ENCODE data around the gene JAKMIP1.
"Not testable (repeated sequence)": the region's sequence is repeated elsewhere in the genome, so short reads cannot be mapped to it uniquely, and the experiment has no call there.

The JAKMIP1 gene

GRCh38 chr4:6143603-6144181 is 56.7 kb downstream of the JAKMIP1 start:
- no peak for DNase-seq (ENCODE audit: low read depth)

- DNase-seq (ENCODE audit: low read depth) = no peak
These were observed 57.3 kb downstream of the JAKMIP1 start for GRCh38 chr4:6142935-6143602.

DNA sequence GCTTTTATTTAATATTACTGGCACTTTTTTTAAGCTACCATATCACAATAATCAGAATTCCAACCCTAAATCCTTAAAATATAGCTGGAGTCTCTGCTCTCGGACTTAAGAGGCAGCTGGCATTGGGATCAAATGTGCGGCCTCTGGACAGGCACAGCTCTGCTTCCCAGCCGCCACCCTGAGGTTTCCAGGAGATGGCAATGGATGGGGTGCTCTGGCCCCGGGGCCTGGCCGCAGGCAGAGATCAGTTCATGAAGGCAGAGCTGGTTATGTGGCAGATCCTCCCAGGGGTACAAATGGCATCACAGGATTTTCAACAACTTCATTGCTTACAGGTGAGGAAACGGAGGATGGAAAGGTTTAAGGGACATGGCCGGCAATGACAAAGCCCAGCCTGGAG is 57.8 kb downstream of the JAKMIP1 start:
- no peak for DNase-seq (ENCODE audit: low read depth)

- DNase-seq (ENCODE audit: low read depth) = no peak
These were observed 58.8 kb downstream of the JAKMIP1 start for GRCh38 chr4:6141554-6141953.

- DNase-seq (ENCODE audit: low read depth) = not testable (repeated sequence)
These were observed 59.3 kb downstream of the JAKMIP1 start for GRCh38 chr4:6141021-6141420.

- DNase-seq (ENCODE audit: low read depth) = no peak
These were observed 62.6 kb downstream of the JAKMIP1 start for GRCh38 chr4:6137747-6138135.

DNA sequence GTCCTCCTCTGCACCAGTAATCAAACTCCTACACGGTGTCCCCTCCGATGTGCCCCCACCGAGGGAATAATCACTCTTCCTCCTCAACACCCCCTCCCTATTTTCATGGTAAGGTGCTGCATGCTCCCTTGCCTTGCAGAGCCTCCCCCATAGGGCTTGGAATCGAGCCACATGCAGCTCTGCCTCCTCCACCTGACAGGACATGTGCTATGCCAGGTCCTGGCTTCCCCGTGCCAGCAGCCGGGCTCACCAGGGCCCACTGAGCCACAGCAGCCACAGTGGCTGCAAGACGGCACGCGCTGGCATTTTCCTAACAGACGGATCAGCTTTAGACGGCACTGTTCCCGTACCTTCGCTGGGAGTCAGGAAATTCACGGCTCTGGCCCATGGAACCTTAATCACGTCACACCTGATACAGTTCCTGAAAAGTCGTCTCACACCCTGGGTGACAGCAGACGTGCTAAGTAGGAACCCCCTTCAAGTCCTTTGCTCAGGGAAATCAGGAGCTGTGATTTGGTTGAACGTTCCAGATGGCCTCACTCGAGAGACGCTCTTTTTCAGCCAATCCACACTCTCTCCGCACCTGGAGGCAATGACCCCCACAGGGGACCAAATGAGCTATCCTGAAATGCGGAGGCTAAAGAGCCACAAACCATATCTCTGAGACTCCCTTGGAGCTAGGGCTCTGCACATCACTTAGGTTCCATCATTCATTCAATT is 63.2 kb downstream of the JAKMIP1 start:
- no peak for DNase-seq (ENCODE audit: low read depth)

DNA sequence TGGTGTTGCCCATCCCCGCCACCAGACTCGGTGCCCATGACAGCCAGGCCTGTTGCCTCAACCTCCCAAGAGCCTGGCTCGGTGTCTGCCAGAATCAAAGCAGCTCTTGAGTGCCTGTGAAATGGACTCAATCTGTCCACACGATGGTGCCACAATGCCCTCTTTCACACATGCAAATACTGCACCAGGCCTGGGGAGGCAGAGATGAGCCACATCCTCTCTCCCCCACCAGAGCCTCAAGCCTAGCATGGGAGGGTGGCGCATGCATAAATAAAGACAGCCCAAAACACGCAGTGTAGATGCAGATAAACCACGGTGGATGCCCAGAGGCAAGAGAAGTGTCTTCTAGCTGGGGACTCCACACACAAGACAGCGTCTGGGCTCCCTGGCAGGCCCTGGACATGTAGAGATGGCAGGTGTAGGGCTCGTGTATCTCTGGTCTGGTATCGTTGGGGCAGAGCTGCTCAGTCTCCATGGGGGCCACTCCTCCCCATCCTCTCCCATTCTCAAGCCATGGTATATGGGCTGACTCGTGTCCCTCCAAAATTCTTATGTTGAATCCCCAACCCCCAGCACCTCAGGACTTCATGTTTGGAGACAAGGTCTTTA is 65.6 kb downstream of the JAKMIP1 start:
- DNase-seq (ENCODE audit: low read depth) = peak; percentile 20

- no peak for DNase-seq (ENCODE audit: low read depth)
These were observed 67.6 kb downstream of the JAKMIP1 start for GRCh38 chr4:6132716-6133115.

GRCh38 chr4:6128221-6128850 is 72.0 kb downstream of the JAKMIP1 start:
- no peak for DNase-seq (ENCODE audit: low read depth)

DNA sequence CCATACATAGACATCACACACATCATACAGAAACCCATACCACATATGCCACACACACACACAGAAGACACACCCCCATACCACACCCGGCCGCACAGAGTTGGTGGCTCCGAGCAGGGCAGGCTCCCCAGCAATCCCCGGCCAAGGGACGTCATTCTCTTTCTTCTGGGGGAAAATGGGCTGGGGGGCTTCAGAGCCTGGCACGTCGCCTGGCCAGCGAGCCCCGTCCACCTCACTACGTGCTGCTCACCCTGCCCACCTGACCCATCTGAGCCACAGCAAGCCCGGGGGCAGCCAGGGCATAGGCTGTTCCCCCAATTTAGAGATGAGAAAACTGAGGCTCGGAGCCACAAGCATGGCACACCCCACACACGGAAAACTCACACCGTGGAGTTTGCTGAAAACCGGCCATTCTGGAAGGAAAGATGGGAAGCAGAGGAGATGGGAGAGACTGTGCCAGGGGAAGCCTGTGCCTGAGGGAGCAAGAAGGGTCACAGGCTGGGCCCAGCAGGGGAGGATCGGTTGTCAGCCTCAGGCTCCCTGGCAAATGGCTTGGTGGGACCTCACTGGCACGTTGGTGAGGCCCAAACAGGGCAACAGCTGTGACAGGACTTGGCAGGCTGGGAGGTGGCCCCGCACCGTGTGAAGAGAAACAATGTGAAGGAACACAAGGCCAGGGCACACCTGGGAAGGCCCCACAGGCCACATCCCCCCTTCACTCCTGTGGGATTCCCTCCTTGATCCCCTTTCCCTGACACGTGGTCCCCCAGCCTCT is 73.2 kb downstream of the JAKMIP1 start:
- no peak for DNase-seq (ENCODE audit: low read depth)

- DNase-seq (ENCODE audit: low read depth) = no peak
These were observed 75.2 kb downstream of the JAKMIP1 start for GRCh38 chr4:6125103-6125651.

DNA sequence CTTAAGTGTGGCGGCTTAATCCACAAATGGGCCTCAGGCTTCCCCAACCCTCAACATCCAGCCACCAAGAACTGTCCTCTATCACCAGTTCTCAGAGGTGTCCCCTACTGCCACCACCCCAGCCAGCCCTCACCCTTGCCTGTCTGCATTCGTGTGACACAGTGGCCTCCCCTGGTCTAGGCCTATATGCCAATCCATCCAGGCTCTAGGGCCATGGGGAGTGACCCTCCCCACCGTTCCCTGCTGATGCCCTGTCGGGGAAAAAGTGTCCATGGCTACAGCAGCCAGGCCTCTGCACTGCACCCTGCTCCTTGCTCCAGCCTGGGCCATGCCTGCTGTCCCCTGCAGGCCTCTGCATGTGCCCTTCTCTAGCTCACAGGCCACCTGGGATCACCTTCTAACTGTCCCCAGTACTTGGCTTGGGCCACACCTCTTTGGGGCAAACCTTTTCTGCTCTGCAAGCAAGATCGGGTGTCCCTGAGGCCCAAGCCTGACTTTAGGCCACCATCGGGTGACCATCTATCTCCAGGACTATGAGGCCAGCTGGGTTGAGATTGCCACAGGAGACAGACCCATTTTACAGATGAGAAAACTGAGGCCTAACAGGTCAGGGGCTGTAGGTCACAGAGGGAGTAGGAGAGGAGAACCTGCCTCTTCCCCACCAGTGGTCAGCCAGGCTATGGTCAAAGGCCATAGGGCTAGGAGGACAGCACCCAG is 75.8 kb downstream of the JAKMIP1 start:
- DNase-seq (ENCODE audit: low read depth) = no peak

DNA sequence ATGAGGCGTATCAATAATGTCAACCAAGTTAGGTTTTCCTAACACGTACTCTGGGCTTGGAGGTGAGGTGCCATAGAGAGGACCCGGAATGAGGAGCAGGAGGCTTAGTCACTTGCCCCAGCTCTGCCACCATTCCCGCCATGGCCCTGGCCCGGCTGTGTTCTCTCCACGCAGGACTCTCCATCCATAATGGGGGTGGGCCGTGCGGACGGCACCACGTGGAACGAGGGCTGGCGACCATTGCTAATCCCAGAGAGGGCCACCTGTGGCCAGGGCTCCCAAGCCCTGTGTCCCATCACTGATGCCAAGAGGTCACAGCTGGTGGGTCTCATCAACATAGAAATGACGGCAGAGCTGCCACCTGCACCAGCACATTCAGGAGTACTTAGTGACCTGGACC is 76.4 kb downstream of the JAKMIP1 start:
- no peak for DNase-seq (ENCODE audit: low read depth)

DNA sequence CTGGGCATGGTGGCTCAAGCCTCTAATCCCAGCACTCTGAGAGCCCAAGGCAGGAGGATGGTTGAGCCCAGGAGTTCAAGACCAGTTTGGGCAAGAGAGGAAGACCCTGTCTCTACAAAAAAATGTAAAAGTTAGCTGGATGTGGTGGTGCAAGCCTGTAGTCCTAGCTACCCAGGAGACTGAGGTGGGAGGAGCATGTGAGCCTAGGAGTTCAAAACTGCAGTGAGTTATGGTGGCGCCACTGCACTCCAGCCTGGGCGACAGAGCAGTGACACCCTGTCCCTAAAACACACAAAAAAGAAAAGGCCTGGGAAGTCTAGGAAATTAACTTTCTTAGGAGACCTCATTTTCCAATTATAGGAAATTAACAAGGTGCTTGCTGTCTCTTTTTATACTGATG is 76.8 kb downstream of the JAKMIP1 start:
- no peak for DNase-seq (ENCODE audit: low read depth)

- DNase-seq (ENCODE audit: low read depth) = no peak
These were observed 77.2 kb downstream of the JAKMIP1 start for GRCh38 chr4:6123116-6123515.

DNA sequence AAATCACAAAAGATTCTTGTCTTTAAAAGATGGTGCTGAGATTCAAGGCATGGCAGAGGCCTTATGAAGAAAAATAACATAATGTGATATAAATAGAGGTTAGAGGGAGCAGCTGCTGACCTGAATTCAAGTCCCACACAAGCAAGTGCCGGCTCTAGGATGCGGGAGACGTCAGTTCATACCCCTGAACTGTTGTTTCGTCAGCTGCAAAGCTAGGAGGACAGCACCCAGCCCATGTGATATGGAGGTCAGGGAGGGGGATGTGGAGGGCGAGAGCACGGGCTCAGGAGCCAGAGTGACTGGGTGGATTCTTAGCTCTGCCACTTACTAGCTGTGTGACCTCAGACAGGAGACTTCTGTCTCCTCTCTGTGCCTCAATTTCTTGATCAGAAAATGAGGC is 77.9 kb downstream of the JAKMIP1 start:
- DNase-seq (ENCODE audit: low read depth) = no peak

DNA sequence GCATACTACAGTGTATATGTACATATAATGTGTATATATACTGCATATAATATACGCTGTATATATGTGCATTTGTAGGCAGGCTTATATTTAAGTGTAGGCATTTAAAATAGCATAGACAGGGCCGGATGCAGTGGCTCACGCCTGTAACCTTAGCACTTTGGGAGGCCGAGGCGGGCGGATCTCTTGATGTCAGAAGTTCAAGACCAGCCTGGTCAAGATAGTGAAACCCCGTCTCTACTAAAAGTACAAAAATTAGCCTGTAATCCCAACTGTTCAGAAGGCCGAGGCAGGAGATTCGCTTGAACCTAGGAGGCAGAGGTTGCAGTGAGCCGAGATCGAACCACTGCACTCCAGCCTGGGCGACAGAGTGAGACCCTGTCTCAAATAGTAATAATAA is 78.4 kb downstream of the JAKMIP1 start:
- no peak for DNase-seq (ENCODE audit: low read depth)

DNA sequence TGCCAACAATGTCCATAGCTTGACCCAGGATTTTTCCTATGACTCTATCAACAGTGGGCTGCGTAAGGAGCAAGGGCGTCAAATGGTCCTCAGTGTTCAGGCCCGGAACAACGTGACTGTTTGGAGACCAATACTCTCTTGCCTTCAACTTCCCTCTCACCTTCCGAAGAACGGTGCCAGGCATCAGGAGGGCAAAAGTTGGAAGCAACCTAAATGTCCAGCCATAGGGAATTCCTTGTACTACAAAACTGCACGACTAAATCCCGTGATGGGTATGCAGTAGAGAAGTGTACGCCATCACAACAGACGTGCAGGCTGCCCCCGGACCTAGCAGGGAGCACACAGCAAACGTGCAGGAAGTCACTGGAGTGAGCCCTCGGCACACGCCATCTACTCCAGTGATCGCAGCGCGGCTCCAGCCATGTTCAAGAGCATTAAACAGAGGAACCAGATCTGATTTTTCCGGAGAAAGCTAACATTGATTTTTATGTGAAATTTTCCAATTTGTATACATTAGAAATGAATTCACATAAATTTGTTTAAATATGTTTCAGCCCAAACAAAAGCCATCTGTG is 79.0 kb downstream of the JAKMIP1 start:
- no peak for DNase-seq (ENCODE audit: low read depth)

DNA sequence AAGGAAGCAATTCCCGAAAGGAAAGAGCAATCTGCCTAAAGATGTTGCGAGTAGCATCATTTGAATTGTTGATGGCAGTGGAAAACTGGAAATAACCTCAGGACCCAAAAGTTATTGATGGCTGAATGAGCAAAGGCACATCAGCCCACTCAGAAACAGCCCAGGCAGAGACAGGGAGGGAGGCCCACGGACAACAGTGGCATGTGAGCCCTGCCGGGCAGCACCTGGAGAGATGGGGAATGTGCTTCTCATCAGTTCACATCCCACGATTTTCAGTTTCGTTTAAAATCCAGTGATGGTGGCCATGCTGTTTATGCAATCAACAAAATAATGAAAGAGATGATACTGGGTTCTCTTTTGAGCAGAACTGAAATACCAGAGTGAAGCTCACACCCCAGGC is 80.0 kb downstream of the JAKMIP1 start:
- no peak for DNase-seq (ENCODE audit: low read depth)

All from activated T-helper 9 cell treated with anti-CD3 and anti-CD28 coated beads, Interleukin-2, amount 50 U/mL, for 16 hours (primary cell).